Esophagus squamous epithelium (tissue), 4 donors: ENCODE results near the gene KRT1.

ENCODE experiments used
- CTCF ChIP-seq, 6 experiments: fragments of 450-650 bp in 4 of 6; fragments of 200-600 bp in 2 of 6; sonication (generic) in 2 of 6; IDR thresholded peaks; one replicate each; pipeline ENCODE4 v1.5.1; 2016 to 2019; ENCODE audit warnings: antibody characterized with exemption in 6 of 6, mild to moderate bottlenecking in 4 of 6, moderate library complexity in 4 of 6
- POLR2A ChIP-seq, 4 donors: fragments of 450-650 bp; IDR thresholded peaks; one replicate each; pipeline ENCODE4 v1.6.1; 2017; ENCODE audit warnings: antibody characterized with exemption in 4 of 4, mild to moderate bottlenecking in 4 of 4, moderate library complexity in 3 of 4

- TF ChIP-seq CTCF (IDR thresholded peaks at IDR 0.05): no peak
- TF ChIP-seq POLR2A (IDR thresholded peaks at IDR 0.05): no peak
Measured at GRCh38 chr12:52727037-52727436, 46.8 kb upstream of the KRT1 start.
